IMR-90 (cell line): ENCODE measurements around the gene RAB40C.

Experiments
- CEBPB ChIP-seq: IDR thresholded peaks from 2 replicates; pipeline ENCODE4 v1.6.1; 2012; ENCODE audit warnings: low read depth, low read length, improper control_type of control experiment
- CTCF ChIP-seq: conservative IDR thresholded peaks from 2 replicates; pipeline ENCODE4 v1.5.1; 2012; ENCODE audit warnings: mild to moderate bottlenecking, low read depth, low read length, improper control_type of control experiment
- ELK1 ChIP-seq: fragments of 150-350 bp; IDR thresholded peaks from 2 replicates; pipeline ENCODE4 v1.6.1; 2016; ENCODE audit warnings: low read depth, mild to moderate bottlenecking, low read length, moderate library complexity, borderline replicate concordance
- MAZ ChIP-seq: IDR thresholded peaks from 2 replicates; pipeline ENCODE4 v1.6.1; 2012; ENCODE audit warnings: low read depth, mild to moderate bottlenecking, low read length, improper control_type of control experiment, moderate library complexity, borderline replicate concordance
- POLR2A ChIP-seq: IDR thresholded peaks from 2 replicates; pipeline ENCODE4 v1.6.1; 2012; ENCODE audit warnings: mild to moderate bottlenecking, low read depth, low read length

GRCh38 chr16:566475-567372, 23.1 kb upstream of the RAB40C start, which contains the start of gene NHLRC4:
- TF ChIP-seq ELK1, result no peak
- TF ChIP-seq CTCF, result no peak
- no peak for TF ChIP-seq POLR2A
- TF ChIP-seq CEBPB, result no peak
- TF ChIP-seq MAZ, result no peak
